WTC11 (cell line): ENCODE measurements around the gene ZFYVE1. TPM values are rescaled to one million over a fixed set of nuclear protein-coding genes. Genes with fewer than 3 reads are reported as not detected.
"Not testable (repeated sequence)": the region's sequence is repeated elsewhere in the genome, so short reads cannot be mapped to it uniquely, and the experiment has no call there.

ENCODE experiments used
- ATAC-seq: fragments of 200-7000 bp; cut with Tn5 transposase; 2 replicates; pipeline ENCODE4 v1.10.0; 2021; ENCODE audit warnings: mild to moderate bottlenecking, moderate library complexity
- CTCF ChIA-PET: fragments of 300-600 bp; sonication (Branson Sonifier 250); formaldehyde crosslinking; loops from one replicate; lab custom pipeline; 2021; ENCODE audit warnings: antibody characterized with exemption; lab: Charles Lee
- POLR2A ChIA-PET: fragments of 350-600 bp; sonication (Branson Sonifier 250); formaldehyde crosslinking; loops from one replicate; lab custom pipeline; 2021; ENCODE audit warnings: antibody characterized with exemption; lab: Charles Lee
- DNase-seq: peaks from one replicate; pipeline ENCODE4 v3.0.0; 2021; ENCODE audit warnings: low spot score
- H3K27ac Mint-ChIP-seq: 2 replicates; pipeline ENCODE4 v1.8.0; 2021; ENCODE audit warnings: mixed read lengths
- H3K27me3 Mint-ChIP-seq: 2 replicates; pipeline ENCODE4 v1.8.0; 2021; ENCODE audit warnings: low read depth, mild to moderate bottlenecking, moderate library complexity, mixed read lengths
- H3K36me3 Mint-ChIP-seq: 2 replicates; pipeline ENCODE4 v1.8.0; 2021; ENCODE audit warnings: mixed read lengths
- H3K4me1 Mint-ChIP-seq: 2 replicates; pipeline ENCODE4 v1.8.0; 2022; ENCODE audit warnings: mixed read lengths
- H3K4me3 Mint-ChIP-seq: 2 replicates; pipeline ENCODE4 v1.8.0; 2021; ENCODE audit warnings: mild to moderate bottlenecking, moderate library complexity, mixed read lengths
- H3K9me3 Mint-ChIP-seq: 2 replicates; pipeline ENCODE4 v1.8.0; 2021; ENCODE audit warnings: mixed read lengths
- CREB1 ChIP-seq: sonication (generic); formaldehyde crosslinking; IDR thresholded peaks from 2 replicates; pipeline ENCODE4 v1.8.0; 2023; ENCODE audit warnings: mild to moderate bottlenecking, missing genetic modification reagents
- ESRRA ChIP-seq: sonication (generic); formaldehyde crosslinking; IDR thresholded peaks from 2 replicates; pipeline ENCODE4 v1.8.1; 2022; ENCODE audit warnings: mild to moderate bottlenecking, missing genetic modification reagents, borderline replicate concordance
- FOXP1 ChIP-seq: sonication (generic); formaldehyde crosslinking; IDR thresholded peaks from 2 replicates; pipeline ENCODE4 v1.8.0; 2022; ENCODE audit warnings: missing genetic modification reagents, mild to moderate bottlenecking, moderate library complexity, borderline replicate concordance
- HMGA2 ChIP-seq: fragments of 250-450 bp; sonication (Bioruptor Pico); IDR thresholded peaks from 2 replicates; pipeline ENCODE4 v1.4.0; 2021; ENCODE audit warnings: mild to moderate bottlenecking, moderate library complexity
- JAZF1 ChIP-seq: fragments of 250-450 bp; sonication (Bioruptor Pico); IDR thresholded peaks from 2 replicates; pipeline ENCODE4 v1.9.0; 2021; ENCODE audit warnings: moderate library complexity, mild to moderate bottlenecking, inconsistent platforms
- MYBL2 ChIP-seq: sonication (generic); formaldehyde crosslinking; IDR thresholded peaks from 2 replicates; pipeline ENCODE4 v1.8.1; 2023; ENCODE audit warnings: mild to moderate bottlenecking, moderate library complexity, missing genetic modification reagents
- NFATC4 ChIP-seq: fragments of 250-450 bp; sonication (Bioruptor Pico); IDR thresholded peaks from 2 replicates; pipeline ENCODE4 v1.9.0; 2021; ENCODE audit warnings: mild to moderate bottlenecking
- NFYB ChIP-seq: sonication (generic); formaldehyde crosslinking; conservative IDR thresholded peaks from 2 replicates; pipeline ENCODE4 v1.8.0; 2022; ENCODE audit warnings: low read depth, missing genetic modification reagents
- OVOL2 ChIP-seq: fragments of 250-450 bp; sonication (Bioruptor Pico); IDR thresholded peaks from 2 replicates; pipeline ENCODE4 v1.9.0; 2021; ENCODE audit warnings: mild to moderate bottlenecking, borderline replicate concordance
- SMAD3 ChIP-seq: sonication (generic); formaldehyde crosslinking; IDR thresholded peaks from 2 replicates; pipeline ENCODE4 v1.8.0; 2022; ENCODE audit warnings: missing genetic modification reagents, mild to moderate bottlenecking, borderline replicate concordance
- ZBTB21 ChIP-seq: sonication (generic); formaldehyde crosslinking; IDR thresholded peaks from 2 replicates; pipeline ENCODE4 v1.8.1; 2023; ENCODE audit warnings: mild to moderate bottlenecking, missing genetic modification reagents, borderline replicate concordance
- ZNF138 ChIP-seq: sonication (generic); formaldehyde crosslinking; conservative IDR thresholded peaks from 2 replicates; pipeline ENCODE4 v1.8.1; 2022; ENCODE audit warnings: mild to moderate bottlenecking, moderate library complexity, missing genetic modification reagents
- ZNF219 ChIP-seq: sonication (generic); formaldehyde crosslinking; IDR thresholded peaks from 2 replicates; pipeline ENCODE4 v1.8.0; 2023; ENCODE audit warnings: missing genetic modification reagents, mild to moderate bottlenecking, borderline replicate concordance
- total RNA-seq: library from RNA; stranded (reverse); gene quantifications from 3 replicates; pipeline ENCODE4 v1.2.3, GENCODE V29; 2021
- TF ChIP-seq, protein P1 (sequence below): fragments of 250-450 bp; sonication (Bioruptor Pico); IDR thresholded peaks from 2 replicates; pipeline ENCODE4 v1.9.0; 2021; ENCODE audit warnings: moderate library complexity, mild to moderate bottlenecking, inconsistent platforms, borderline replicate concordance
- TF ChIP-seq, protein P2 (sequence below): fragments of 250-450 bp; sonication (Bioruptor Pico); IDR thresholded peaks from 2 replicates; pipeline ENCODE4 v2.1.2; 2022; ENCODE audit warnings: mild to moderate bottlenecking, moderate library complexity
- TF ChIP-seq, protein P3 (sequence below): sonication (generic); formaldehyde crosslinking; IDR thresholded peaks from 2 replicates; pipeline ENCODE4 v1.8.1; 2022; ENCODE audit warnings: mild to moderate bottlenecking, missing genetic modification reagents, moderate library complexity, borderline replicate concordance

Gene ZFYVE1
- total RNA-seq, 1 experiment from 2014 or later = 12.8 TPM

DNA sequence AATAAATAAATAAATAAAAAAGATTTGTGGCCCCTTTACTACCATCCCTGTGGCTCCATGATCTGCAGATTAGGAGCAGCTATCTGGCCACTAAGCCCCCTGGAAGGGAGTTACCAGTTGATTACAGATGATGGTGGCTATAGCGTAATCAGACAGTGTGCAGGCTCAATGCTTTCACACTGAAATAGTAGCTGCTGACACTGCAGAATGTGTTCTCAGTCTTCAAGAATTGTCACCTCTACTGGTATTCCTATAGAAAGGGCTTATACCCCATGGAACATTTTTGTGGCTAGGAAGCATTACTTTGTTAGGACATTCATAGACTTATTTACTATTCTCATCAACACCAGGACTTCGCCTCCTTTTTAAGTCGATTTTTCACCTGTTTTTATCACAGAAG is 69.7 kb downstream of the ZFYVE1 start:
- POLR2A ChIA-PET = no interaction called here
- DNase-seq = no peak
- no peak overlapping the region for H3K4me3 Mint-ChIP-seq
- no peaks in the 10 kb centered on the region for H3K27me3 Mint-ChIP-seq
- no peak overlapping the region for H3K27ac Mint-ChIP-seq
- no peaks in the 10 kb centered on the region for H3K9me3 Mint-ChIP-seq
- H3K4me1 Mint-ChIP-seq = no peaks in the 10 kb centered on the region
- CTCF ChIA-PET = interaction anchor here (2.3 kb wide), 1 partner anchor 9 kb away, joined by 12 read pairs; no protein-coding TSS in a partner anchor
- peaks cover 18% of the 10 kb centered on the region for H3K36me3 Mint-ChIP-seq
- ATAC-seq = no peak
- TF ChIP-seq ESRRA (no peak), FOXP1 (no peak), NFATC4 (CRISPR knock-in tag) (no peak), SMAD3 (CRISPR knock-in tag) (no peak)
- TF ChIP-seq, protein P1, sequence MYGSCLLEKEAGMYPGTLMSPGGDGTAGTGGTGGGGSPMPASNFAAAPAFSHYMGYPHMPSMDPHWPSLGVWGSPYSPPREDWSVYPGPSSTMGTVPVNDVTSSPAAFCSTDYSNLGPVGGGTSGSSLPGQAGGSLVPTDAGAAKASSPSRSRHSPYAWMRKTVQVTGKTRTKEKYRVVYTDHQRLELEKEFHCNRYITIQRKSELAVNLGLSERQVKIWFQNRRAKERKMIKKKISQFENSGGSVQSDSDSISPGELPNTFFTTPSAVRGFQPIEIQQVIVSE = no peak

DNA sequence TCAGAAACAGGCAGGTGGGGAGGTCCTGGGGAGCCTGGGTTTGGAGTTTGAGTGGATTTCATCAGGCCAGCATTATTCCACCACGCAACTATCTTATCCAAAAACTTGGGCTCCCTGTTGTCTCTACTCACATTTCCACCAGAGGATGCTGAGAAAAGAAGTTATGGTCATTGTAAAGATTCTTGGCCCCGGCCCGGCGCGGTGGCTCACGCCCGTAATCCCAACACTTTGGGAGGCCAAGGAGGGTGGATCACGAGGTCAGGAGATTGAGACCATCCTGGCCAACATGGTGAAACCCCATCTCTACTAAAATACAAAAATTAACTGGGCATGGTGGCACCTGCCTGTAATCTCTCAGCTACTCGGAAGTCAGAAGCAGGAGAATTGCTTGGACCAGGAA is 70.2 kb downstream of the ZFYVE1 start:
- H3K9me3 Mint-ChIP-seq, POLR2A ChIA-PET, H3K4me3 Mint-ChIP-seq, ATAC-seq, DNase-seq, H3K27me3 Mint-ChIP-seq, H3K27ac Mint-ChIP-seq, H3K4me1 Mint-ChIP-seq: not testable (repeated sequence)
- peaks cover 22% of the 10 kb centered on the region for H3K36me3 Mint-ChIP-seq
- CTCF ChIA-PET = interaction anchor here (2.3 kb wide), 1 partner anchor 8 kb away, joined by 12 read pairs; no protein-coding TSS in a partner anchor

DNA sequence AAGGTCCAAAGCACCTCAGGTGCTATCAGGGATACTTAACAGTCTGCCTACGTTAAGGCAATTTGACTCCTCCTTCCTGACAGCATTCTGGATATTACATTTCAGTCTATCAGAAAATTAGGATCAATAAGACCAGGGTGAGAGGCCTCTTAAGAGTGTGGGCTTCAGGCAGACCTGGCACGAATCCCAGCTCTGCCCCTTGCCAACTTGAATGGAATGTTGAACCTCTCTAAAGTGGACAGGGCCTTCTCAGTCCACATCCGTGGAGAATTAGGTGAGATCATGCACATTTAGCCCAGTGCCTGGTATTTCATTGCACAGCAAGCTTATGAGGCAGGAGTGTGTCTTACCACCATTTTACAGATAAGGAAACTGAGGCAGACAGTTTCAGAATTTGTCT is 74.7 kb downstream of the ZFYVE1 start:
- Mint-ChIP-seq H3K9me3 (no peaks in the 10 kb centered on the region), H3K27ac (no peak overlapping the region), H3K4me1 (no peaks in the 10 kb centered on the region), H3K27me3 (no peaks in the 10 kb centered on the region), H3K36me3 (peaks cover 13% of the 10 kb centered on the region), H3K4me3 (no peak overlapping the region)
- ChIA-PET POLR2A (no interaction called here), CTCF (no interaction called here)
- TF ChIP-seq CREB1 (CRISPR knock-in tag) (no peak), JAZF1 (CRISPR knock-in tag) (no peak), ZBTB21 (CRISPR knock-in tag) (no peak), OVOL2 (CRISPR knock-in tag) (no peak), ZNF219 (CRISPR knock-in tag) (no peak), NFYB (CRISPR knock-in tag) (no peak), HMGA2 (no peak), ZNF138 (CRISPR knock-in tag) (no peak), NFATC4 (CRISPR knock-in tag) (no peak), FOXP1 (no peak), MYBL2 (no peak)
- TF ChIP-seq, protein P1 = no peak
- TF ChIP-seq, protein P2, sequence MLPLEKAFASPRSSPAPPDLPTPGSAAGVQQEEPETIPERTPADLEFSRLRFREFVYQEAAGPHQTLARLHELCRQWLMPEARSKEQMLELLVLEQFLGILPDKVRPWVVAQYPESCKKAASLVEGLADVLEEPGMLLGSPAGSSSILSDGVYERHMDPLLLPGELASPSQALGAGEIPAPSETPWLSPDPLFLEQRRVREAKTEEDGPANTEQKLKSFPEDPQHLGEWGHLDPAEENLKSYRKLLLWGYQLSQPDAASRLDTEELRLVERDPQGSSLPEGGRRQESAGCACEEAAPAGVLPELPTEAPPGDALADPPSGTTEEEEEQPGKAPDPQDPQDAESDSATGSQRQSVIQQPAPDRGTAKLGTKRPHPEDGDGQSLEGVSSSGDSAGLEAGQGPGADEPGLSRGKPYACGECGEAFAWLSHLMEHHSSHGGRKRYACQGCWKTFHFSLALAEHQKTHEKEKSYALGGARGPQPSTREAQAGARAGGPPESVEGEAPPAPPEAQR (CRISPR knock-in tag) = no peak
- TF ChIP-seq, protein P3, sequence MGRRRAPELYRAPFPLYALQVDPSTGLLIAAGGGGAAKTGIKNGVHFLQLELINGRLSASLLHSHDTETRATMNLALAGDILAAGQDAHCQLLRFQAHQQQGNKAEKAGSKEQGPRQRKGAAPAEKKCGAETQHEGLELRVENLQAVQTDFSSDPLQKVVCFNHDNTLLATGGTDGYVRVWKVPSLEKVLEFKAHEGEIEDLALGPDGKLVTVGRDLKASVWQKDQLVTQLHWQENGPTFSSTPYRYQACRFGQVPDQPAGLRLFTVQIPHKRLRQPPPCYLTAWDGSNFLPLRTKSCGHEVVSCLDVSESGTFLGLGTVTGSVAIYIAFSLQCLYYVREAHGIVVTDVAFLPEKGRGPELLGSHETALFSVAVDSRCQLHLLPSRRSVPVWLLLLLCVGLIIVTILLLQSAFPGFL (CRISPR knock-in tag) = no peak
- ATAC-seq (no peak), DNase-seq (no peak)
